Loucy (cell line): ENCODE results near the gene FAM131C.

Experiments
- H2AFZ ChIP-seq: fragments of 200-600 bp; sonication (generic); 2 replicates; pipeline ENCODE4 v1.6.0; 2016; ENCODE audit warnings: antibody characterized with exemption, mild to moderate bottlenecking, low read length, moderate library complexity
- H3F3A ChIP-seq: fragments of 200-600 bp; 2 replicates; pipeline ENCODE4 v1.6.0; 2016; ENCODE audit warnings: antibody characterized with exemption, low read depth, mild to moderate bottlenecking
- H3K27me3 ChIP-seq: fragments of 200-600 bp; sonication (generic); 2 replicates; pipeline ENCODE4 v1.6.1; 2014; ENCODE audit warnings: low read length, mild to moderate bottlenecking; ENCODE audit not compliant: insufficient read depth, poor library complexity, severe bottlenecking
- H3K36me3 ChIP-seq: fragments of 200-600 bp; sonication (generic); 2 replicates; pipeline ENCODE4 v1.6.1; 2016; ENCODE audit warnings: low read length; ENCODE audit not compliant: insufficient read depth
- H3K4me1 ChIP-seq: fragments of 200-600 bp; sonication (generic); 2 replicates; pipeline ENCODE4 v1.5.1; 2014; ENCODE audit warnings: low read length, mild to moderate bottlenecking; ENCODE audit not compliant: insufficient read depth, poor library complexity, severe bottlenecking
- H3K4me2 ChIP-seq: fragments of 200-600 bp; sonication (generic); 2 replicates; pipeline ENCODE4 v1.6.0; 2014; ENCODE audit warnings: antibody characterized with exemption, low read length, low read depth, mild to moderate bottlenecking; ENCODE audit not compliant: poor library complexity, severe bottlenecking
- H3K4me3 ChIP-seq: fragments of 200-600 bp; sonication (generic); 2 replicates; pipeline ENCODE4 v1.5.1; 2014; ENCODE audit warnings: low read length, mild to moderate bottlenecking, mixed read lengths; ENCODE audit not compliant: poor library complexity, severe bottlenecking
- H3K79me2 ChIP-seq: fragments of 200-600 bp; sonication (generic); 2 replicates; pipeline ENCODE4 v1.6.1; 2014; ENCODE audit warnings: low read length; ENCODE audit not compliant: insufficient read depth
- H3K9ac ChIP-seq: fragments of 200-600 bp; sonication (generic); 2 replicates; pipeline ENCODE4 v1.6.0; 2014; ENCODE audit warnings: mild to moderate bottlenecking, low read depth, low read length, moderate library complexity; ENCODE audit not compliant: poor library complexity, severe bottlenecking
- H3K9me2 ChIP-seq: fragments of 200-600 bp; sonication (generic); replicated peaks from 2 replicates; pipeline ENCODE4 v1.6.1; 2016; ENCODE audit warnings: low read depth, low read length, mixed read lengths
- H3K9me3 ChIP-seq: fragments of 200-600 bp; sonication (generic); 2 replicates; pipeline ENCODE4 v1.6.1; 2014; ENCODE audit warnings: mild to moderate bottlenecking, antibody characterized with exemption, low read length, low read depth; ENCODE audit not compliant: insufficient read depth
- H4K20me1 ChIP-seq: fragments of 200-600 bp; sonication (generic); 2 replicates; pipeline ENCODE4 v1.6.0; 2014; ENCODE audit warnings: antibody characterized with exemption, low read length, mild to moderate bottlenecking; ENCODE audit not compliant: insufficient read depth, poor library complexity, severe bottlenecking
- EZH2phosphoT487 ChIP-seq: fragments of 200-600 bp; IDR thresholded peaks from 2 replicates; pipeline ENCODE4 v1.6.1; 2018; ENCODE audit warnings: antibody characterized with exemption, mild to moderate bottlenecking, moderate library complexity, borderline replicate concordance
- TF ChIP-seq, protein P1 (sequence below): fragments of 200-600 bp; sonication (generic); conservative IDR thresholded peaks from 2 replicates; pipeline ENCODE4 v1.5.1; 2014; ENCODE audit warnings: mild to moderate bottlenecking, antibody characterized with exemption, low read length

Gene FAM131C

DNA sequence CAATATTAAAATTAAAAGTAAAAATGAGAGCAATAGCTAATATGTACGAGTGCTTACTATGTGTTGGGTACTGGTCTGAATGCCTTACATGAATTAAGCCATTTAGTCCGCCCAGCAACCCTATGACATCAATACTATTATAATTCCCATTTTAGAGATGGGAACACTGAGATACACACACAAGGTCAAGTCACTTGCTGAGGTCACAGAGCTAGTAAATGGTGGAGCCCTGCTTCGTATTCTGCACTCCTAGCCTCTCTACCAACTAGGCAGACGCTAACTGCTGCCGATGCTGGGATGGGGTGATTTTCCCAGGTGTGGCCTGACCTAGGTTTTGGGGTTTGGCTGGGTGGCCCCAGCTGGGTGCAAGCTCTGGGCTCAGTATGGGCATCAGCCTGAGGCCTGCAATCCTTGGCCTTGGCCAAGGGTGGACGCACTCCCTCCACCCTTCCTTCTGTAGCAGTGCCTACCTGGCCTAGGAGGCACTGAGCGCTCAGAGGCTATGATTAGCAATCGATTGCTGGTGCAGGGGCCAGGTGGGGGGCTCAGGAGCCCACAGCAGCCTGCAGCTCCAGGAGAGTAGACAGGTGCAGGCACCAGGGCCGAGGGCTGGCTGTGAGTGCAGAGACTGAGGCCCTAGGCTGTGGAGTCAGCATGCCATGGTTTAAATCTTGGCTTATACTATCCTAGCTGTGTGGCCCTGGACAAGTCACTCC lies 2.7 kb downstream of the FAM131C start:
- Histone ChIP-seq H2AFZ (no peak overlapping the region), H3K9me2 (no peaks in the 10 kb centered on the region), H3K9me3 (no peaks in the 10 kb centered on the region), H3K79me2 (no peaks in the 10 kb centered on the region), H4K20me1 (no peaks in the 10 kb centered on the region), H3F3A (no peaks in the 10 kb centered on the region), H3K27me3 (no peaks in the 10 kb centered on the region), H3K4me1 (peaks cover 4% of the 10 kb centered on the region), H3K36me3 (no peaks in the 10 kb centered on the region), H3K9ac (no peak overlapping the region), H3K4me3 (no peak overlapping the region), H3K4me2 (no peak overlapping the region)
- TF ChIP-seq, protein P1, sequence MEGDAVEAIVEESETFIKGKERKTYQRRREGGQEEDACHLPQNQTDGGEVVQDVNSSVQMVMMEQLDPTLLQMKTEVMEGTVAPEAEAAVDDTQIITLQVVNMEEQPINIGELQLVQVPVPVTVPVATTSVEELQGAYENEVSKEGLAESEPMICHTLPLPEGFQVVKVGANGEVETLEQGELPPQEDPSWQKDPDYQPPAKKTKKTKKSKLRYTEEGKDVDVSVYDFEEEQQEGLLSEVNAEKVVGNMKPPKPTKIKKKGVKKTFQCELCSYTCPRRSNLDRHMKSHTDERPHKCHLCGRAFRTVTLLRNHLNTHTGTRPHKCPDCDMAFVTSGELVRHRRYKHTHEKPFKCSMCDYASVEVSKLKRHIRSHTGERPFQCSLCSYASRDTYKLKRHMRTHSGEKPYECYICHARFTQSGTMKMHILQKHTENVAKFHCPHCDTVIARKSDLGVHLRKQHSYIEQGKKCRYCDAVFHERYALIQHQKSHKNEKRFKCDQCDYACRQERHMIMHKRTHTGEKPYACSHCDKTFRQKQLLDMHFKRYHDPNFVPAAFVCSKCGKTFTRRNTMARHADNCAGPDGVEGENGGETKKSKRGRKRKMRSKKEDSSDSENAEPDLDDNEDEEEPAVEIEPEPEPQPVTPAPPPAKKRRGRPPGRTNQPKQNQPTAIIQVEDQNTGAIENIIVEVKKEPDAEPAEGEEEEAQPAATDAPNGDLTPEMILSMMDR: no peak
- no peak for TF ChIP-seq EZH2phosphoT487

DNA sequence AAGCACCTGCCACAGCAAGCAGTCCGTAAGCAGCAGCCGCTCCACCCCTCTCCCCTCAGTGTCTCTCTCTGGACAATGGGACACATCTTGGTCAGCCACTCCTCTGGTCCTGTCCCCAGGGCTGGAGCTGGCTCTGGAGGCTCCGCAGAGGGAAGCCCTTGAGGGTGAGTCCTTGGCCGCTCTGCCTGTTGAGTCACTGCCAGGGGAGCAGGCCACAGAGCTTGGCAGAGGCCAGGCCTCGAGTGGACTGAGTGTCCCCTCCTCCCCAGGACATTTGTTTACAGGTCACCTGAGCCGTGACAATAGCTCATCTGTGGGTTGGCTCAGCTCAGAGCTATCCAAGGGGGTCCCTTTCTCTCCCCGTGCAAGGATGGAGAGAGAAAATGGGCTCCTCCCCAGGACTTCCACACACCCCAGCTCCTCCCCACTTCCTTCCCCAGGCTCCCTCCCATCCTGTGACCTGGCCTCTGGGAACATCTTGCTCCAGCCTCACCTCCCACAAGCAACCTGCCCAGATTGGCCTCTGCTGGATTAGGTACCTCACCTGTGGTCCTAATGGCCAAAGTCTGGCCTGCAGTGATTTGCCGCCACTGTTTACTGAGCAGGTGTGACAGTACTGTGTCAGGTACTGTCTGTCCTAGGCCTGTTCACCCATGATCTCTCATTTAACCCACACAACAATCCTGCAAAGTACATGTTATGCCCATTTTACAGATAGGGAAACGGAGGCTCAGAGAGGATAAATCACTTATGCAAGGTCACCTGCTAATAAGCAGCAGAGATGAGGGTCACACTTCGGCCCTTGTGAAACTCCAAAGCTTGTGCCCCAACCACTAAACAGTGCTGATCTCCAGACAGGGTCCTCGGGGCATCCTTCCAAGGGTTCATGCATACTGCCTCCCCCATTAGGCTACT lies 4.8 kb downstream of the FAM131C start:
- TF ChIP-seq EZH2phosphoT487: no peak
- TF ChIP-seq, protein P1: no peak
- no peak overlapping the region for H2AFZ ChIP-seq
- peaks cover 4% of the 10 kb centered on the region for H3K4me1 ChIP-seq
- H3F3A ChIP-seq: no peaks in the 10 kb centered on the region
- H3K9me3 ChIP-seq: no peaks in the 10 kb centered on the region
- no peaks in the 10 kb centered on the region for H3K36me3 ChIP-seq
- no peak overlapping the region for H3K4me2 ChIP-seq
- H4K20me1 ChIP-seq: no peaks in the 10 kb centered on the region
- H3K4me3 ChIP-seq: no peak overlapping the region
- H3K79me2 ChIP-seq: no peaks in the 10 kb centered on the region
- no peaks in the 10 kb centered on the region for H3K27me3 ChIP-seq
- H3K9ac ChIP-seq: no peak overlapping the region
- H3K9me2 ChIP-seq: no peaks in the 10 kb centered on the region

DNA sequence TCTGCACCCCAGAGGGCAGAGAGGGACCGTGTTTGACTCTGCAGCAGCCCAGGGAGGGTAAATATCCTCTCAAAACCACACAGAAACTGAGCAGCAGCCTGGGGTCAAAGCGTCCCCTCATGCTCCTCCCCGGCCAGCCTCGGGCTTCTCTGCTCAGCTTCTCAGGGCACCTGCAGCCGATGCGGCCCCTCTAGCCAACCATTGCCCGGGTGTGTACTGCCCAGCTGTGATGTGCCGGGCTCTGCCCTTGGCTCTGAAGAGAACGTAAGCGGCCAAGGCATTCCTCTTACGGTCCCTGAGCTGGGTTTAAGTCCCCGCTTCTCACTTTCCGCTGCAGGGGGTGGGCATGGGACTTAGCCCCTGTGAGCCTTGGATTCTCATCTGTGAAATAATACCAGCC lies 5.5 kb downstream of the FAM131C start:
- Histone ChIP-seq H3K4me1 (peaks cover 4% of the 10 kb centered on the region), H4K20me1 (no peaks in the 10 kb centered on the region), H3K79me2 (no peaks in the 10 kb centered on the region), H3K9me3 (no peaks in the 10 kb centered on the region), H3K36me3 (no peaks in the 10 kb centered on the region), H3K9ac (no peak overlapping the region), H3K4me3 (no peak overlapping the region), H2AFZ (no peak overlapping the region), H3K27me3 (no peaks in the 10 kb centered on the region), H3F3A (no peaks in the 10 kb centered on the region), H3K9me2 (no peaks in the 10 kb centered on the region), H3K4me2 (no peak overlapping the region)
- TF ChIP-seq, protein P1: no peak
- TF ChIP-seq EZH2phosphoT487: no peak
